GM18951 (cell line): ENCODE measurements around the gene OR13C9.
"Not testable (repeated sequence)": the region's sequence is repeated elsewhere in the genome, so short reads cannot be mapped to it uniquely, and the experiment has no call there.

Source experiments
- POLR2A ChIP-seq: IDR thresholded peaks from 4 replicates; pipeline ENCODE4 v1.6.1; 2011; ENCODE audit warnings: mild to moderate bottlenecking; ENCODE audit not compliant: insufficient read length, insufficient read depth; ENCODE audit errors: extremely low read depth
- in situ Hi-C: fragments of 300-500 bp; cut with MboI; formaldehyde crosslinking; loops from one replicate; pipeline ENCODE4 v1.12.0; 2022; ENCODE audit warnings: low sequenced_read_pairs, mixed read lengths, inconsistent platforms; ENCODE audit not compliant: unreplicated experiment

OR13C9 gene

DNA sequence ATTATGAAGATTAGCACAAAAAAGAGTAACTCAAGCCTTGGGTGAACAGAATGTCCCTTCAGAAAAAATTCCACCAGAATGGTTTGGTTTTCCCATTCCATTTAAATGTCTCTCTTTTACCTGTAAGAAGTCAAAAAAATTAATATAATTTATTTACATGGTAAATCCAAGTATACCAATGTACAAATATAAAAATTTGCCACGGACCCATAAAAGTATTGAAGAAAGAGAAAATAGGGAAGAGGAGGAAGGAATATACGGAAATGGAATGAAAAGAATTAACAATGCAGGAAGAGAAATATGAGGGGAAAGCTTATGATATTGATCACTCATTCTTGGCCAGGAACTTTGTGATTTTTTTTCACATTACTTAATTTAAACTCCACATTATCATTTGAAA is at the start of gene OR13C9:
Gene OR13C9 (minus strand): TSS at position 101 of the 400 bp plus-strand sequence. CDS start 0 bp downstream, at position 101.
- in situ Hi-C loops, result no loop called here
- no peak for TF ChIP-seq POLR2A

DNA sequence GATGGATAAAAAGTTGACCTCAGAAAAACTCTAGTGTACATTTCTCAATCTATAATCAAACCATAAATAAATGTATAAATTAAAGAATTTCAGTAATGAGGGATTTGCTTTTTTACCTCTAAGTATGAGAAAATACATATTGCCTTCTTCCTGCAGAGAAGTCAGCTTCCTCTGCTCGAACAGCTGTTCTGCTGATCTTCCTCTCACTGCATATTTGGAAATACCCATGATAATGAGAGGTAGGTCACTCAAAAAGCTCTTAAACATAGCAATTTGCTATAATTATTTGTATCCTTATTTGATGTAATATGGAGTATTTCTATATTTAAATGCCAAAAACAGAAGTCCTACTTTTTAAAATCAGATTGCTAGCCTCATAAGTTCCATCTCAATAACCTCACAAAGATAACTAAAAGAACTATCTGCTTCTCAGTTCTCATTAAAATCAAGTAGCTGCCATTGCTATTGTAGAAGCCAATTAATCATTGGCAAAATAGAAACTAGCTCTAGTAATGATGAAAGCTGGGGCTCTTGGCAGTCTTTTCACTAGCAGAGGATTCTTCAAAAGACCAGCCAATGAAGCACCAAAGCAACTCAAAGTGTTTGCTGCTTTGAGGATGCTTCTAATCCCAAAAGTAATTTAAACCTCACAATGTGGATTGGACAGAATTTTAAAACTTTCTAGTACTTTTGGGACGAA is 40.6 kb upstream of the OR13C9 start:
- TF ChIP-seq POLR2A, result no peak
- in situ Hi-C loops, result no loop called here

- in situ Hi-C loops, result no loop called here
- no peak for TF ChIP-seq POLR2A
These were observed 17.5 kb upstream of the OR13C9 start for GRCh38 chr9:104635456-104635855.

GRCh38 chr9:104633976-104634520 is 16.0 kb upstream of the OR13C9 start:
- no peak for TF ChIP-seq POLR2A
- in situ Hi-C loops, result no loop called here

- in situ Hi-C loops, result not testable (repeated sequence)
These were observed 8.0 kb upstream of the OR13C9 start for GRCh38 chr9:104625964-104626363.

GRCh38 chr9:104617418-104617817 is 586 bp downstream of the OR13C9 start:
- TF ChIP-seq POLR2A, result no peak
- in situ Hi-C loops, result no loop called here

GRCh38 chr9:104611213-104611612 is 6.8 kb downstream of the OR13C9 start:
- in situ Hi-C loops, result no loop called here
- no peak for TF ChIP-seq POLR2A

- in situ Hi-C loops, result no loop called here
- TF ChIP-seq POLR2A, result no peak
These were observed 9.7 kb downstream of the OR13C9 start for GRCh38 chr9:104608336-104608735.

- TF ChIP-seq POLR2A, result no peak
- in situ Hi-C loops, result no loop called here
These were observed 11.9 kb downstream of the OR13C9 start for GRCh38 chr9:104606152-104606551.

GRCh38 chr9:104605527-104605926 is 12.5 kb downstream of the OR13C9 start, which contains the start of gene OR13C2:
Gene OR13C2, minus strand, starts transcription at chr9:104605627. Its CDS starts 0 bp downstream, at chr9:104605627.
- in situ Hi-C loops, result not testable (repeated sequence)

- in situ Hi-C loops, result no loop called here
These were observed 13.2 kb downstream of the OR13C9 start for GRCh38 chr9:104604801-104605200.

DNA sequence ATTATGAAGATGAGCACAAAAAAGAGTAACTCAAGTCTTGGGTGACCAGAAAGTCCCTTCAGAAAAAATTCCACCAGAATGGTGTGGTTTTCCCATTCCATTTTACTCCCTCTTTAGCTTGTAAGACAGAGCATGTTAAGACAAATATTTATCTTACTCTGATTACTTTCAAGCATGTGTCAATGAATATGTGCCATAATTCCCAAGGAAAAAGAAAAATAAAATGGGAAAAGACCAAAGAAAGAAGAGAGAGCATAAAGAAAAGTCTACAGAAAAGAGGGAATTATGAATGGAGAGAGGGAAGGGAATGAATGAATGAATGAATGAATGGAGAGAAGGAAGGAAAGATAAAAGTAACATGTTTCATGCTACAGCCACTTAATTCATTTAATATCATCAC is 18.7 kb downstream of the OR13C9 start, which contains the start of gene OR13C5:
Gene OR13C5 (minus strand): TSS at position 101 of the 400 bp plus-strand sequence. CDS start 0 bp downstream, at position 101.
- in situ Hi-C loops, result not testable (repeated sequence)

More at GRCh38 chr9:104604801-104605200, 13.2 kb downstream of the OR13C9 start:
- TF ChIP-seq POLR2A, result no peak

GRCh38 chr9:104598749-104599148 is 19.3 kb downstream of the OR13C9 start:
- in situ Hi-C loops, result not testable (repeated sequence)

DNA sequence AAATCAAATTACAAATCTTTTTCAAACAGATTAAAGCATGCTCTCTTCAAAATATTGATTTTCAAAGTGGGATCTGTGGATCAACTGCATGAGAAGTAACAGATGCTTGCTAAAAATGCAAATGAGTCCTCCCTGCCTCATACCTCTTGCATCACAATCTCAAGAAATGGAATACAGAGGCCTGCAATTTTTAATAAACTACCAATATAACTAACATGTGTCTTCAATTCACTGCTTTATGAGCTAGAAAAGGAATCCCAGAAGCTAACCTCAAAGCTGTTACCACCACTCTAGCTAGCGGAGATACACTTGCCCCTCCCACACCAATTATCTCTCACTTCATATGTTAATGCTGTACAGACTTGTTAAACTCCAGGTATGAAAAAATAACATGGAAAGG is 28.4 kb downstream of the OR13C9 start:
- in situ Hi-C loops, result no loop called here
- TF ChIP-seq POLR2A, result no peak
